HG03159 (cell line): ENCODE results near the gene ATP6V0E2.
"Not testable (repeated sequence)": the region's sequence is repeated elsewhere in the genome, so short reads cannot be mapped to it uniquely, and the experiment has no call there.

ENCODE experiments used
- ATAC-seq: cut with Tn5 transposase; IDR thresholded peaks from one replicate; pipeline ENCODE4 v1.9.1; 2021; ENCODE audit warnings: mild to moderate bottlenecking, moderate library complexity; ENCODE audit not compliant: unreplicated experiment

ATP6V0E2 gene

DNA sequence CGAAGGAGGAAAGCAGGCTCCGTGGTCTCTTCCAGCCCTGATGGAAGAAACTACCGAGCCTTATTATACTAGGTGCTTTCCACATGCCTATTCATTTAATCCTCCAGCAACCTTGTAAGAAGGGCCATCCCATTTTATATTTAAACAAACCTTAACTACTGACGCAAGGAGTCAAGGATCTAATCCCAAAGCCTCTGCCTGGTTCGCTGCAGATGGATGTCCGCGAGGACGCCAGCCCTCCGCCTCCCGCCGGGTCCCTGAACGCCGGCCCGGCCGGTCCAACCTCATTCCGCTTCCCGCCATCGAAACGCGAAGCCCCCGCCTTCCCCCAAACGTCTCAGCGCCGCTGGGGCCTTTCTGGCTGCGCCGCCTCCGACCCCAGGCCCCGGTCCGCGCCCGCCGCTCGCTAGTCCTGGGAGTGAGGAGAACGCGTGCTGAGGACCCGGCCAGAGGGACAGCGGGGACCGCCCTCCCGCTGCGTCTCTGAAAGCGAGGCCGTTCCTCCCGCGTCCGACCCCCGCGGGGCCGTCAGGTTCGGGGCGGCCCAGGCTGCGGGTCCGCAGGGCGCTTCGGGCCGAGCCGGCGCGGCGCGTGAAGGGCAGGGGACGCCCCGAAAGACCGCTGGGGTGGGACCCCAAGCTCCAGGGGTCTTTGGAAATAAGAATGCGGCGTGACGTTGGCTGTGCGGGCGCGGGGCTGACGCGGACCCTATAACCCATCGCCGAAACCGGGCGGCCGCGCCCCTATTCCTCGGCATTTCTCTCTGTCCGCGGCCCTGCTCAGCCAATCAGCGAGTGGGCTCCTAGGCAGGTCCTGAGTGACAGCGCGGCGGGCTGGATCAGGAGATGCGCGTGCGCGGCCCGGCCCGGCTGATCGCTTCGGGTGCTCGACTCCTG lies at the start of gene ATP6V0E2:
TSS of gene ATP6V0E2 (plus strand) at position 896 of the 896 bp plus-strand sequence. CDS start 97 bp downstream, outside the sequence.
- peak; percentile 89 for ATAC-seq

DNA sequence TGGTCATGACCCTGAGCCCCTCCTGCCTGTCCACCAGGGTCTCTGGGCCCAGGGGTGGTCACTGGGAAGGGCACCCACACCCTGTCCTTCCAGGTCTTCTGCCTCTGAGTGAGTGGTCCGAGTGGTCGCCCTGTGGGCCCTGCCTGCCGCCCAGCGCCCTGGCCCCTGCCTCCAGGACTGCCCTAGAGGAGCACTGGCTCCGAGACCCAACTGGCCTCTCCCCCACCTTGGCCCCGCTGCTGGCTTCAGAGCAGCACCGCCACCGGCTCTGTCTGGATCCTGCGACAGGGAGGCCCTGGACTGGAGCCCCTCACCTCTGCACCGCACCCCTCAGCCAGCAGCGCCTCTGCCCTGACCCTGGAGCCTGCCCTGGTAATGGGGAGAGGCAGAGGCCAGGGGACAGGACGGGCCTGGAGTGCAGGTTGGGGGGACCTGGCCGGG lies 49.4 kb upstream of the ATP6V0E2 start:
- ATAC-seq = no peak

DNA sequence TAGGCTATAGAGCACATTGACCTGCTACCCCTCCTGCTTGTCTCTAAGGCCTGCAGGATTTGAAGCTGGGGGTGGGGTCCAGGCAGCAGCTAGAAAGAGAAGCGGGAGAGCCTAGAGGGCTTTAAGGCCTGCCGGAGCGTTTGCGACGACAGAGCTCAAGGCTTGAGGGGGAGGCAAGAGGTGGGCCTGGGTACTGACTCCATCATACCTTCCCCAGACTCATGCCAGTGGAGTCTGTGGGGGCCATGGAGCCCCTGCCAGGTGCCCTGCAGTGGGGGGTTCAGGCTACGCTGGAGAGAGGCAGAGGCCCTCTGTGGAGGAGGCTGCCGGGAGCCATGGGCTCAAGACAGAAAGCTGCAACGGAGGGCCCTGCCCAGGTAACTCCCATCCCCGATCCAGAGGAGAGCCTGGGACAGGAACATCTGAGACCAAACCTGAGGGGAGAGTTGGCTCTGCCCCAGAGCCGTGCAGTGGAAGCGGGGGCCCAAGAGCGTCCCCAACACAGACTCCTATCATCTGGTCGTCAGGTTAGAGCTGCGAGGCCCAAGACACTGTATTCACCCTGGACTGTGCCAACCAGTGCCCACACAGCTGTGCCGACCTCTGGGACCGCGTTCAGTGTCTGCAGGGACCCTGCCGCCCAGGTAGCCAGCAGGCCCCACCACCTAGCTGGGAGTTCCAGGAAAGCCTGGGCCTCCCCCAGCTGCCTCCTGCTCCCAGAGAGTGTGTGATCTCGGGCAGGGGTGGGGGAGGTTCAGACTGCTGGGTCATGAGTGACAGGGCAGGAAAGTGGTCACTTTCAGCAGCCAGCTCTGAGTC lies 48.8 kb upstream of the ATP6V0E2 start:
- no peak for ATAC-seq

GRCh38 chr7:149825567-149826343 lies 48.0 kb upstream of the ATP6V0E2 start:
- ATAC-seq = no peak

GRCh38 chr7:149826344-149827088 lies 47.3 kb upstream of the ATP6V0E2 start:
- ATAC-seq = no peak

DNA sequence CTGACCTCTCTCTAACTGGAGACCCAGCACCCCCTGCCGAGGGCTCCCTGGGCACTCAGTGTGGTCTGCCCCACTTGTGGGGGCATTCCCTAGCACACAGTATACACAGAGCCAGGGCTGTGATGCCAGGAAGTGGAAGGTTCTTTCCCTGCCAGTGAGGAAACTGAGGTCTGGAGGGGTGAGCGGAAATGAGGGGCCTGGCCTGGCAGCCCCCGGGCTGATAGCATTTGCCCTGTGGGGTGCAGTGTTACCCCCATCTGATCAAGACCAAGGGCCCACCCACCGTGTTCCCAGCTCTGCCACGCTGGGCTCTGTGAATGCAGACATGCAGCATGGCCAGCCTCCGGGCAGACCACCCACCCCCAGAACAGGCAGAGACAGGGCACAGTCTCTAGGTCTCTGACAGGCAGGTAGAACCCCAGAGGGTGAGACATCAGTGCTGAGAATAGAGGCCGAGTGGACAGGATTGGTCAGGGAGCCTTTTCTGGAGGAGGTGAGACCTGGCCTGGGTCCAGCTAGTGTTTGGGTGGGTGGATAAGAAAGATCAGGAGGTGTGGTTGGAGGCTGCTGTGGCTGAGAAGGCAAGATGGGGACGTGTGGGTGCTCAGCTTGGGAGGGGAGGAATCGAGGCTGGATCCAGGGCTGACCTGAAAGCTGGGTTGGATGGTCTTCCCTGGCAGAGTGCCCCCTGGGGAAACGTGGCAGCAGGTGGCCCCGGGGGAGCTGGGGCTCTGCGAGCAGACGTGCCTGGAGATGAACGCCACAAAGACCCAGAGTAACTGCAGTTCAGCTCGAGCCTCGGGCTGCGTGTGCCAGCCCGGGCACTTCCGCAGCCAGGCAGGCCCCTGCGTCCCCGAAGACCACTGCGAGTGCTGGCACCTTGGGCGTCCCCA lies 46.4 kb upstream of the ATP6V0E2 start:
- ATAC-seq = no peak

- no peak for ATAC-seq
Observed at GRCh38 chr7:149828357-149829309, 45.1 kb upstream of the ATP6V0E2 start.

DNA sequence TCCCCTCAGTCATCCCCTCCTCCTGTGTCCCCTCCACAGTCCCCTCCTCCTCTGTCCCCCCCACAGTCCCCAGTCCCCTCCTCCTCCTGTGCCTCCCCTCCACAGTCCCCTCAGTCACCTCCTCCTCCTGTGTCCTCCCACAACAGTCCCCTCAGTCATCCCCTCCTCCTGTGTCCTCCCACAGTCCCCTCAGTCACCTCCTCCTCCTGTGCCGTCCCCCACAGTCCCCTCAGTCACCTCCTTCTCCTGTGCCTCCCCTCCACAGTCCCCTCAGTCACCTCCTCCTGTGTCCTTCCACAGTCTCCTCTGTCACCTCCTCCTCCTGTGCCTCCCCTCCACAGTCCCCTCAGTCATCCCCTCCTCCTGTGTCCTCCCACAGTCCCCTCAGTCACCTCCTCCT lies 43.2 kb upstream of the ATP6V0E2 start:
- ATAC-seq = not testable (repeated sequence)

DNA sequence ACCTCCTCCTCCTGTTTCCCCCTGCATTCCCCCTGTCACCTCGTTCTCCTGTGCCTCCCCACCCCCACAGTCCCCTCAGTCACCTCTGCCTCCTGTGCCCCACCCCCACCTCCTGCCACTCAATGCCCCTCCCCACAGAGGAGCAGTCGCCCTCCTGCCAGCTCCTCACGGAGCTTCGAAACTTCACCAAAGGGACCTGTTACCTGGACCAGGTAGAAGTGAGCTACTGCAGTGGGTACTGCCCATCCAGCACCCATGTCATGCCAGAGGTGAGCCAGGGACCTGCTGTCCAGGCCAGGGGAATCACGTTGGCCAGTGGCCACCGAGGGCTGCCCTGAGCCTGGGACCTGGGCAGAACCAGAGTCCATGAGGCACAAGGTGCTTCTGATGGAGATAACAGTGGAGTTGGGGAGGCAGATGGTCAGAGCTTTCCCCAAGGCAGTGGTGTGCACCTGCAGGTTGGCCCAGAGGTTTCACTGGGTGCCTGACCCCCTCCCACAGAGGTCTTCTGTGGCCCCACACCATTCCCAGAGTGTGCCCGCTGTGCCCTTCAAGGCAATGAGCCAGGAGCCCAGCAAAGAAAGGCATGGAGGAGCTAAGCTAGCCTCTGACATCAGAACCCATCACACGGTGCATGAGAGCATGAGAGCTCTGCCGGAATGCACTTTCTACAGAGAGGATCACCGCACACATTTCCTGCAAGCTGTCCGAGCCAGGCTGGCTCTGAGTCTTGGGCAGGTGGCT lies 42.6 kb upstream of the ATP6V0E2 start:
- ATAC-seq = no peak

DNA sequence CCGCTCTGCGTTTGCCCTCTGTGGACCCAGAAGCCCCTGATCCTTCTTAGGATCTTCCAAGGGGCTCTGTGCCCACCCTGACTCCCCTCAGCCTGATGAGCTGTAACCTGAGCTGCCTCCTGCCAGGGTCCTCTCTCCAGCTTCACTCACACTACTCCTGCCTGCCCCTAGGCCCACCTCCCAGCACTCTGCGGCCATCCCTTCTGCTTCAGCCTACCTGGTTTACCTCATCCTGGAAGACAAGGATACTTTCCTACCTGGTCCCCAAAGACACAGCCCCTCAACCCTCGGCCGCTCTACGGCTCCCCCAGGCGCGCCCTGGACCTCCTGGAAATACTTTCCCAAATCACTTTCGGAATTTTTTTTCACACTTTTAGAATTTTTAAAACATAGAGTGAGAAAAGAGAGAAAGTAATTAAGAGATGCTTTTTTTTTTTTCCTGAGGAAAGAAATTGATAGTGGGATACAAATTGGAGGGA lies 42.0 kb upstream of the ATP6V0E2 start:
- no peak for ATAC-seq

DNA sequence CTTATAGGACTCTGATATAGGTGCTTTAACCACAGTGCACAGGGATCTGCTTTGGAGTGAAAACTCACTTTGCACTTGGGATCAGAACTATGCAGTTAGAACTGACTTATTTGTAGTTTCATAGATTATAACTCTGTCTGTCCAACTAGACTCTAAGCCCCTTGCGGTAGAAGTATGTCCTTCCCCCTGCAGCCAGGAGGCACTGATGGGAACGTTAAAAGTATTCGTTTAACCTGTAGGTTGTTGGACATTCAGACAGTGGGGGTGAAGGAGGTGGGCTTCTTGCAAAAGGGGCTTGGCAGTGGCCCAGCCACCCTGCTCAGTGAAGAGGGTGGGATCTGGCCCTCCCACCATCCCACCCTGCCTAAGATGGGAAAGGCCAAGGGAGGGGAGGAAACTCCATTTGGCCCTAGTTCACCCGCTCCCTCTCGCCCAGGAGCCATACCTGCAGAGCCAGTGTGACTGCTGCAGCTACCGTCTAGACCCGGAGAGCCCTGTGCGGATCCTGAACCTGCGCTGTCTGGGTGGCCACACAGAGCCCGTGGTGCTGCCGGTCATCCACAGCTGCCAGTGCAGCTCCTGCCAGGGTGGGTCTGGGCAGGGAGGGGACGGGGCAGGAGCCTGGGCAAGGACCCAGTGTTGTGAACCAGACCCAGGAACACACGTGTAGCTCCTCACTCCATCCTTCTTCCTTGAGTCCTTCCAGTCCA lies 41.3 kb upstream of the ATP6V0E2 start:
- no peak for ATAC-seq

DNA sequence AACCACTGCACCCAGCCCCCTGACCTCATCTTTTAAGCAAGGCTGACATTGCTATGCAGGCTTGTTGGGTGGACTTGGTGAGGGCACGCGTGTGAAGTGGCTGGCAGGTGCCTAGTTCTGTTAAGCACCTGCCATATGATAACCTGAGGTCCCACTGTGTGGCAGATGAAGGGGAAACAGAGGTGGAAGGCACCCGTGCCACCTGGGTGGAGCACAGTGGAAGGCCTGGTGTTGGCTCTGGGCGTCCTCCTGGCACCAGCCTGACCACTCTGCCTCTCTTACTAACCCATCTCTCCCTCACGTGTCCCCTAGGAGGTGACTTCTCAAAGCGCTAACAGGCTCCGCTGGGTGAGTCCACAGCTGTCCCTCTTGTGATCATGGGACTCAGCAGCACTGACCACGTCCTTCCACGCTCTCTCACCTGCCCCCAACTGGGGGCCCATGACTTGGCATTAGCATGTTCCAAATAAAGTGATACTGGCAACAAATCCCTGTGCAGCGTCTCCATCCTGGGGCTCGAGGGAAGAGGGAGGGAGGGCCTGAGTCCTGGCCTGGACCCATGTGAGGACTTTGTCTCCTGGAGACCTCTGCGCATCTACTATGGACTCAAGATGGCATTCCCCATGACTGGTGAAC lies 40.2 kb upstream of the ATP6V0E2 start:
- ATAC-seq = no peak

GRCh38 chr7:149834601-149835000 lies 39.2 kb upstream of the ATP6V0E2 start:
- ATAC-seq = no peak

DNA sequence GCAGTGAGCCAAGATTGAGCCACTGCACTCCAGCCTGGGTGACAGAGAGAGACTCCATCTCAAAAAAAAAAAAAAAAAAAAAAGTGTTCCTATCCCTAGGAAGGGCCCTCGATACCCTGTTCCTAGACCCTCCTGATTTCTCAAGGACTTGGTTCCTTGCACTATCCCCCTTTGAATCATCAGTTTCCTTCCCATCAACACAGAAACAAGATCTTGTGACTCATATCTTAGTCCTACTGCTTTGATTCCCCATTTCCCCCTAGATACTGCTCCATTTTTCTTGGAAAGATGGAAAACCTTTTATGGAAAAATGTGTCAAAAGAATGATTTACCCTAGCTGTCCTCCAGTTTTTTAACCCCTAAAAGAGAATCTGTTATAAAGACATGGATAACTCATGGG lies 37.3 kb upstream of the ATP6V0E2 start:
- no peak for ATAC-seq

DNA sequence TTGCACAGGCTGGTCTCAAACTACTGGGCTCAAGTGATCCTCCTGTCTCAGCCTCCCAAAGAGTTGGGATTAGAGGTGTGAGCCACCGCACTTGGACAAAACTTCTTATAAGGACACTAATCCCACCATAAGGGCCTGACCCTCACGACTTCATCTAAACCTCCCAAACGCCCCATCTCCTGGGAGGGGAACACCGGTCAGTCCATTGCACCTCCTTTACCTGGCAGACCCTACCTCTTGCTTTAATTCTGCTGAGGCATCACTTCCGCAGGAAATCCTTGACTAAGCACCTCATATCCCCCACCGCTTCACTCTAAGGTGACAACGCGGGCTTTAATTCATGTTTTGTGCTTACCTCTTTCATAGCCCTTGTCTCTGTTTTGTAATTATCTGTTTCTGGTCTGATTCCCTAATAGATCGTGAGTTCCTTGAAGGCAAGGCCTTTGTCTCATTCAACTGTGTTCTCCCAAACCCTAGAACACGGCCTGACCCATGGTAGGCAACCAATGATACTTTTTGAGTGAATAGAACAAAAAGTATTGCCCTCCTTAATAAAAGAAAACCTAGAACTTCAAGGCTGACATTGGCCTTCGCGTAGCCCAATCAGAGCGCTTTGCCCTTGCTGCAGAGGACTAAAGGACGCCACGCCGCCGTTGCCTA lies 36.1 kb upstream of the ATP6V0E2 start:
- no peak for ATAC-seq
